LNCaP clone FGC (cell line): ENCODE measurements around the gene VAC14.

Experiments used
- DNase-seq: peaks from one replicate; pipeline ENCODE4 v3.0.0-alpha.2; 2011; ENCODE audit warnings: low read depth
- H3K4me3 ChIP-seq: 2 replicates; pipeline ENCODE4 v1.5.1; 2011; ENCODE audit warnings: mild to moderate bottlenecking, low read depth, low read length, control low read depth
- CTCF ChIP-seq: IDR thresholded peaks from 2 replicates; pipeline ENCODE4 v1.5.1; 2012; ENCODE audit warnings: mild to moderate bottlenecking; ENCODE audit not compliant: control insufficient read depth, insufficient read depth; ENCODE audit errors: extremely low read depth

Gene VAC14

GRCh38 chr16:70729292-70729691, 71.7 kb downstream of the VAC14 start:
- TF ChIP-seq CTCF: no peak
- H3K4me3 ChIP-seq: no peak overlapping the region
- no peak for DNase-seq

GRCh38 chr16:70728150-70728549, 72.8 kb downstream of the VAC14 start:
- TF ChIP-seq CTCF: no peak
- no peak overlapping the region for H3K4me3 ChIP-seq
- no peak for DNase-seq

- H3K4me3 ChIP-seq: no peak overlapping the region
- TF ChIP-seq CTCF: no peak
- no peak for DNase-seq
Measured at GRCh38 chr16:70726892-70727361, 74.0 kb downstream of the VAC14 start.

GRCh38 chr16:70725912-70726828, 74.8 kb downstream of the VAC14 start:
- no peak overlapping the region for H3K4me3 ChIP-seq
- no peak for DNase-seq
- no peak for TF ChIP-seq CTCF

- TF ChIP-seq CTCF: no peak
- no peak overlapping the region for H3K4me3 ChIP-seq
- no peak for DNase-seq
Measured at GRCh38 chr16:70725024-70725911, 75.7 kb downstream of the VAC14 start.

GRCh38 chr16:70724146-70725023, 76.6 kb downstream of the VAC14 start:
- no peak for DNase-seq
- TF ChIP-seq CTCF: no peak
- no peak overlapping the region for H3K4me3 ChIP-seq
